Posterior cingulate gyrus (tissue), 11 donors: ENCODE results near the gene BARD1.
"Not testable (repeated sequence)": the region's sequence is repeated elsewhere in the genome, so short reads cannot be mapped to it uniquely, and the experiment has no call there.

Experiments used
- DNase-seq, 10 donors: peaks; one replicate each; pipeline versions ENCODE4 v3.0.0 to v3.0.0-alpha.2; 2020 to 2021; ENCODE audit warnings: mixed read lengths in 3 of 10
- intact Hi-C: fragments of 100-400 bp; cut with DNase I; formaldehyde crosslinking; loops from one replicate; pipeline ENCODE4 v1.15.1; 2023

Gene BARD1

GRCh38 chr2:214808981-214809750 lies at the start of gene BARD1:
Gene BARD1 (minus strand): TSS chr2:214809683. CDS start chr2:214809569, 114 bp downstream.
- intact Hi-C loops, result no loop called here
- peak in 8 of 10 donors; percentile 12 to 85 (median 26) for DNase-seq

- DNase-seq, result no peak
- intact Hi-C loops, result no loop called here
These were observed 46.7 kb upstream of the BARD1 start for GRCh38 chr2:214856137-214856536.

- DNase-seq, result no peak
- intact Hi-C loops, result no loop called here
These were observed 44.4 kb upstream of the BARD1 start for GRCh38 chr2:214853906-214854305.

GRCh38 chr2:214843823-214844222 lies 34.3 kb upstream of the BARD1 start:
- no peak for DNase-seq
- intact Hi-C loops, result no loop called here

- no peak for DNase-seq
- intact Hi-C loops, result no loop called here
These were observed 30.0 kb upstream of the BARD1 start for GRCh38 chr2:214839464-214839863.

- intact Hi-C loops, result no loop called here
- DNase-seq, result no peak
These were observed 28.0 kb upstream of the BARD1 start for GRCh38 chr2:214837466-214837865.

- no peak for DNase-seq
- intact Hi-C loops, result no loop called here
These were observed 27.1 kb upstream of the BARD1 start for GRCh38 chr2:214836568-214836967.

- intact Hi-C loops, result no loop called here
- DNase-seq, result no peak
These were observed 21.4 kb upstream of the BARD1 start for GRCh38 chr2:214830794-214831346.

- intact Hi-C loops, result no loop called here
- no peak for DNase-seq
These were observed 6.6 kb upstream of the BARD1 start for GRCh38 chr2:214816008-214816533.

- intact Hi-C loops, result no loop called here
- no peak for DNase-seq
These were observed 1.2 kb upstream of the BARD1 start for GRCh38 chr2:214810671-214811070.

- intact Hi-C loops, result no loop called here
These were observed 475 bp upstream of the BARD1 start for GRCh38 chr2:214809751-214810564.

GRCh38 chr2:214807653-214808052 lies 1.8 kb downstream of the BARD1 start:
- intact Hi-C loops, result no loop called here
- no peak for DNase-seq

More at GRCh38 chr2:214809751-214810564, 475 bp upstream of the BARD1 start:
- DNase-seq, result peak; percentile 87 to 99 (median 92)

- no peak for DNase-seq
- intact Hi-C loops, result no loop called here
These were observed 7.6 kb downstream of the BARD1 start for GRCh38 chr2:214801768-214802397.

GRCh38 chr2:214801068-214801467 lies 8.4 kb downstream of the BARD1 start:
- no peak for DNase-seq
- intact Hi-C loops, result no loop called here

GRCh38 chr2:214800180-214800579 lies 9.3 kb downstream of the BARD1 start:
- intact Hi-C loops, result no loop called here
- peak in 1 of 10 donors; percentile 29 for DNase-seq

GRCh38 chr2:214796911-214797310 lies 12.6 kb downstream of the BARD1 start:
- DNase-seq, result no peak
- intact Hi-C loops, result no loop called here

- intact Hi-C loops, DNase-seq: not testable (repeated sequence)
These were observed 26.3 kb downstream of the BARD1 start for GRCh38 chr2:214783181-214783580.

GRCh38 chr2:214782671-214783070 lies 26.8 kb downstream of the BARD1 start:
- no peak for DNase-seq
- intact Hi-C loops, result no loop called here

GRCh38 chr2:214781226-214781625 lies 28.3 kb downstream of the BARD1 start:
- intact Hi-C loops, result no loop called here
- DNase-seq, result no peak

GRCh38 chr2:214775971-214776370 lies 33.5 kb downstream of the BARD1 start:
- intact Hi-C loops, result no loop called here

GRCh38 chr2:214774108-214774507 lies 35.4 kb downstream of the BARD1 start:
- intact Hi-C loops, result no loop called here
- DNase-seq, result no peak

More at GRCh38 chr2:214775971-214776370, 33.5 kb downstream of the BARD1 start:
- no peak for DNase-seq
